ENCODE measurements around the gene CYTH1.

Gene CYTH1

GRCh38 chr17:78804777-78805176 lies 22.7 kb upstream of the CYTH1 start:
- DNase-seq (ENCODE audit: low spot score), result no peak

GRCh38 chr17:78803186-78803845 lies 21.2 kb upstream of the CYTH1 start:
- DNase-seq (ENCODE audit: low spot score), result no peak

GRCh38 chr17:78802459-78802858 lies 20.4 kb upstream of the CYTH1 start:
- DNase-seq (ENCODE audit: low spot score), result no peak

- no peak for DNase-seq (ENCODE audit: low spot score)
Observed at GRCh38 chr17:78802008-78802407, 19.9 kb upstream of the CYTH1 start.

GRCh38 chr17:78800132-78800931 lies 18.3 kb upstream of the CYTH1 start:
- DNase-seq (ENCODE audit: low spot score), result no peak

GRCh38 chr17:78798695-78799559 lies 16.9 kb upstream of the CYTH1 start:
- no peak for DNase-seq (ENCODE audit: low spot score)

GRCh38 chr17:78797691-78798585 lies 15.9 kb upstream of the CYTH1 start:
- no peak for DNase-seq (ENCODE audit: low spot score)

GRCh38 chr17:78797213-78797612 lies 15.1 kb upstream of the CYTH1 start:
- DNase-seq (ENCODE audit: low spot score), result no peak

GRCh38 chr17:78796517-78796900 lies 14.4 kb upstream of the CYTH1 start:
- DNase-seq (ENCODE audit: low spot score), result no peak

- no peak for DNase-seq (ENCODE audit: low spot score)
Observed at GRCh38 chr17:78795861-78796516, 13.9 kb upstream of the CYTH1 start.

GRCh38 chr17:78794864-78795640 lies 13.0 kb upstream of the CYTH1 start:
- DNase-seq (ENCODE audit: low spot score), result no peak

GRCh38 chr17:78794399-78794798 lies 12.3 kb upstream of the CYTH1 start:
- DNase-seq (ENCODE audit: low spot score), result no peak

- DNase-seq (ENCODE audit: low spot score), result no peak
Observed at GRCh38 chr17:78793968-78794367, 11.9 kb upstream of the CYTH1 start.

- no peak for DNase-seq (ENCODE audit: low spot score)
Observed at GRCh38 chr17:78793415-78793814, 11.3 kb upstream of the CYTH1 start.

- no peak for DNase-seq (ENCODE audit: low spot score)
Observed at GRCh38 chr17:78791840-78792709, 10.0 kb upstream of the CYTH1 start.

- no peak for DNase-seq (ENCODE audit: low spot score)
Observed at GRCh38 chr17:78790552-78790951, 8.5 kb upstream of the CYTH1 start.

- DNase-seq (ENCODE audit: low spot score), result no peak
Observed at GRCh38 chr17:78789663-78790181, 7.6 kb upstream of the CYTH1 start.

- no peak for DNase-seq (ENCODE audit: low spot score)
Observed at GRCh38 chr17:78789149-78789662, 7.1 kb upstream of the CYTH1 start.

GRCh38 chr17:78788451-78788850 lies 6.4 kb upstream of the CYTH1 start:
- DNase-seq (ENCODE audit: low spot score), result no peak

Measured in putamen (tissue), 1 donor.